ENCODE data around the gene TBC1D3E.
"Not testable (repeated sequence)": the region's sequence is repeated elsewhere in the genome, so short reads cannot be mapped to it uniquely, and the experiment has no call there.

DNA sequence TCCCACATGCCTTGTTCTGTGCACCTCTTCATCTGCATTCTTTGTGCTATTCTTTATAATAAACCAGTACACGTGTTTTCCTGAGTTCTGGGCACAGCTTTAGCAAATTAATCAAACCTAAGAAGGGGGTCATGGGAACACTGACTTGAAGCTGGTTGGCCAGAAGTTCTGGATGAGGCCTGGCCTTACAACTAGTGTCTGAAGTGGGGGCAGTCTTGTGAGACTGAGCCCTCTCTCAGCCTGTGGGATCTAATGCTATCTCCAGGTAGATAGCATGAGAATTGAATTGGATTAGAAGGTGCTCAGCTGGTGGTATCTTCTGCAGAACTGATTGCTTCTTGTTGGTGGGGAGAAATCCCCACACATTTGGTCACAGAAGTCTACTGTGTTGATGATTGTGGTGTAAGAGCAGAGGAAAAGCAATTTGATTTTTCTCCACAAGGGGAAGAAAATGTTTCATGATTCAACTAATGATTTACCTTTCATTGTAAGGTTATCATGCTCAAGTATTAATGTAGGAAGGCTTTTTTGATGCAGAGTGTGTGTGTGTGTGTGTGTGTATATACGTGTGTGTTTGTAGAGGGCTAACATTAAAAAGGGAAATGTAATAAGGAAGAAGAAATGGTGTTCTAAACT is 33.6 kb upstream of the TBC1D3E start:
- TF ChIP-seq TARDBP (IDR thresholded peaks at IDR 0.05); SP1 (IDR thresholded peaks at IDR 0.05); ARNT (IDR thresholded peaks at IDR 0.05); BHLHE40 (IDR thresholded peaks at IDR 0.05; ENCODE audit: borderline replicate concordance); HDGF (IDR thresholded peaks at IDR 0.05; ENCODE audit: borderline replicate concordance); L3MBTL2 (conservative IDR thresholded peaks at IDR 0.05); SUZ12 (IDR thresholded peaks at IDR 0.05); FOXK2 (IDR thresholded peaks at IDR 0.05); NFRKB (IDR thresholded peaks at IDR 0.05); ELF4 (IDR thresholded peaks at IDR 0.05); ZNF384 (IDR thresholded peaks at IDR 0.05); FOXA1 (IDR thresholded peaks at IDR 0.05): not testable (repeated sequence)
- TF ChIP-seq, protein P1, sequence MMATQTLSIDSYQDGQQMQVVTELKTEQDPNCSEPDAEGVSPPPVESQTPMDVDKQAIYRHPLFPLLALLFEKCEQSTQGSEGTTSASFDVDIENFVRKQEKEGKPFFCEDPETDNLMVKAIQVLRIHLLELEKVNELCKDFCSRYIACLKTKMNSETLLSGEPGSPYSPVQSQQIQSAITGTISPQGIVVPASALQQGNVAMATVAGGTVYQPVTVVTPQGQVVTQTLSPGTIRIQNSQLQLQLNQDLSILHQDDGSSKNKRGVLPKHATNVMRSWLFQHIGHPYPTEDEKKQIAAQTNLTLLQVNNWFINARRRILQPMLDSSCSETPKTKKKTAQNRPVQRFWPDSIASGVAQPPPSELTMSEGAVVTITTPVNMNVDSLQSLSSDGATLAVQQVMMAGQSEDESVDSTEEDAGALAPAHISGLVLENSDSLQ (IDR thresholded peaks at IDR 0.05), result not testable (repeated sequence)

Data from HEK293T (cell line).